HG03558 (cell line): ENCODE measurements around the gene LDLRAP1.

Experiments used
- ATAC-seq: cut with Tn5 transposase; IDR thresholded peaks from one replicate; pipeline ENCODE4 v1.9.1; 2021; ENCODE audit warnings: moderate number of reproducible peaks; ENCODE audit not compliant: unreplicated experiment; ENCODE audit errors: extremely low read depth

The LDLRAP1 gene

DNA sequence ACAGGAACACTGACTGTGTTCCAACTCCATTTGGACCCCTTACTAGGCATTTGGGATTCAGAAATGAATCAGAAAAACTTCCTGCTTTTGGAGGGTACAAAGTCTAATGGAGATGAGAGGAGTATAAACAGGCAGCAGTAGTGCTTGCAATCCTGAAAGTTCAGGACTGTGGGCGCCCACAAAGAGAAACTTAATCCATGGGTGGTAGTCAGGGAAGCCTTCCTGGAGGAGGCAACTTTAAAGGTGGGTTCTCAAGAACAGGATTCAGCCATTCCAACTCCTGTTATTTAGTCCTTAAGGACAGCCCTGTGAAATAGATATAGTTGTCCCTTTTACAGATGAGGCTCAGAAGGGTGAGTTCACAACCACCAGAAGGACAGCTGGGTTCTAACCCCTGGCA is 2.0 kb upstream of the LDLRAP1 start:
- ATAC-seq: no peak

DNA sequence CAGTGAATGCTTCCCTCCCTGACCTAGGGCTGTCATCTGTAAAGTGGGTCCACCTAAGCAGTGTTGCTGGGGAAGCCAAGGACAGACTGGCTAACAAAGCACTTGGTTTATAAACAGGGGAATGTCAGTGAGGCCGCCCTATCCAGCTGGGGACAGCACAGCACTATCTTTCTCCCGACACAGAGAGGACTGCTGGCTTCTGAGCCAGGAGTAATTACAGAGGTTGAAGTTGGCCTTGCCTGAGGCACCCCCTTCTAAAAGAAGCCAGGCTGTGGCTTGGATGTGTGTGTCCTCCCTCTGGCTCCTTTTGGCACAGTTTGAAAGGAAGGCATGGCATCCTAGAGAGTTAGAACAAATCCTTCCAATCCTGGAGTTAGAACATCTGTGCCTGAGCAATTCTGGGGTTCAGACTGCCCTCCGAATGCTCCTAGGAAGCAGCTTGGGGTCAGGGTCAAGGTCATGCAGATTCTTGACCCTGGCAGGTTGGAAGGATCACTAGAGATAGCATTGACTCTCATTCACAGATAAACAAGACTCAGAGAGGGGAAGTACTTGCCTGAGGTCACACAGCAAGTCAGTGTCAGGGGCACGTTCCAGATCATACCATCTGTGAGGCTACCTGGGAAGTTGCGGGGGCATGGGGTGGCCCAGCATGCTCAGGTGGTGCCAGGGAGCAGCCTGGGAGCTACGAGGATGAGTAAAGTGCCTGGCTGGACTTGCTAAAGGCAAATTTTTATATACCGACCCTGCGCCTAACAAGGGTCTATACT is 1.3 kb upstream of the LDLRAP1 start:
- ATAC-seq: no peak

DNA sequence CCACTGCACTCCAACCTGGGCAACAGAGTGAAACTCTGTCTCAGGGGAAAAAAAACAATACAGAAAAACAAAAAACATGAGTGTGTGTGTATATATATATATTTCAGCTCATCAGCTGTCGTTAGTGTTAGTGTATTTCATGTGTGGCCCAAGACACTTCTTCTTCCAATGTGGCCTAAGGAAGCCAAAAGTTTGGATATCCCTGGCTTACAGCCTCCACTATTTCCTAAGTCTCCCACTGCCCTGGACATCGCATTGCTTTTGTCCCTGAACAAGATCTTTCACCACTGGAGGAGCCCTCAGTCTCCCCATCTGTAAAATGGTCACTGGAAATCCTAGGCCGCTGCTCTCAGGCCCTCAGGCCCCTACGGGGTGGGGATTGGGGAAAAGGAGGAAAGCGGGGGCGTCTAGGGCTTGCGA is 391 bp upstream of the LDLRAP1 start:
- ATAC-seq: no peak

DNA sequence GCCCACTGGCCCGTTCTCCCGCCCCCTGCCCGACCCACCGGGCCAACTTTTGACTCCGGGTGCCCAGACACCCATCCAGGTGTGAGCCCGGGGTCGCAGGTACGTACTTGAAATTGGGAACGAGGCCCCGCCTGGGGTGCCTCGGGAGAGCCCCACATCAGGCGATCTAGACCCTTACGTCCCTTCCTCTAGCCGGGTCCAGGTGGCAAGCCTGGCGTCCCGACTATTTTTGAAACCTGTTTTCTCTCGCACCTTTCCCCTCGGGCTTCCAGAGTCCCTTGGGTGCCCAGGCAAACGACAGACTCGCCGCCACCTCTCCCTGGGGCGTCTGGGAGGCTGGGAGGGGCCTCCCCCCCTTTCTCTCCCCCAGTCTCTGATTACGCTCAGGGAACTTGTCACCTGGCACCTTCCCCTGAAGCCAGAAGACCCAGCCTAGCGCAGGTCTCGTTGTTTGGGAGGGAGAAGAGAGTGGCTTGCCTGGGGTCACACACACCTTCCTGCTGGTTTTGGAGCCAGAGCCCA is 898 bp downstream of the LDLRAP1 start:
- no peak for ATAC-seq

DNA sequence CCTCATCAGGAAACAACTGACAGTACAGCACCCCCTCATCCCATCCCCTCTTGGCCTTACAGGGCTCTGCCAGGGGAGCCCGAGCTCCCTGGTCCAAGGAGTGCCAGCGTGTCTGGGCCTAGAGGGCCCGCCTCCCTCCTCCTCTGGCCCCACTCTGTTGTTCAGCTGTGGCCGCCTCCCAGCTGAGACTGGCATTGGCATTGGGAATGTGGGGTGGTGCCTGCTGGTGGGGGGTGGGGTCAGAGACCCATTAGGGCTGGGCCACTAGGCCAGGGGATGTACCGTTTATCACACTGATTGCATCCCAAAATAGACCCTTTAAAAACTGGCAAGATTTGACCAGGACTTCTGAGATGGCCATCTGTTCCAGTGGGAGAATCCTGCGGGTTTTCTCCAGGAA is 1.4 kb downstream of the LDLRAP1 start:
- ATAC-seq: no peak

DNA sequence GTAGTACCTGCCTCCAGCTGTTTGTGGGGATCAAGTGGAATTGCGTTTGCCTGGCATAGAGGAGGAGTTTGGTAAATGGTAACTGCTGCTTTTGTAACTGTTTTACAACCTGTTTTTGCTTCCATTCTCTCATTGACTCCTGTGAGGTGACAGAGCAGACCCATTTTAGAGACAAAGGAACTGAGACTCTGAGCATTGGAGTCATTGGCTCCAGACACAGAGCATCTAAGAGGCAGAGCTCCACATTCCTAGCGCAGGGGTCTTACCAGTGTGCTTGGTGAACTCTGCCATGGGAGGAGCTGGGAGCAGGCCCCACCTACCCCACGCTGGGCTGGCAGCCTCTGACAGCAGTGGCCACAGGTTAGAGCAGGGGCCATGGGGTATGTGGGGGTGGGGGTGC is 2.4 kb downstream of the LDLRAP1 start:
- no peak for ATAC-seq

DNA sequence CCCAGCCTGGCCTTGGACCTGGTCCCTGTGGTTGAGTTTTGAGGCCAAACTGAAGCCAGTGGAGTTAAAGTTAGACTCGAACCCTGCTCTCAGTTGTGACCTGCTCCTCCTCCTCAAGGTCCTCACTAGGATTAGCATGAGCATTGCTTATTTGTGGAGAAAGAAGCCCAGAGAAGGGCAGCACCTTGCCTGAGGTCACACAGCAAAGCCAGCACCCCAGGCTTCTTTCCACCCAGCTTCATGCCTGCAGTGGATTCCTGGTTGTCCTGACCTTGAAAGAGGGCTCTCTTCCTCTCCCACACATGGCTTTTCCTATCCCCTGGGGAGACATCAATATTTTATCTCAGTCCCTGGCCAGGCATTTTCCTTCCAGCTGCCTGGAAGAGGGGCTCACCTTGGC is 2.8 kb downstream of the LDLRAP1 start:
- no peak for ATAC-seq

DNA sequence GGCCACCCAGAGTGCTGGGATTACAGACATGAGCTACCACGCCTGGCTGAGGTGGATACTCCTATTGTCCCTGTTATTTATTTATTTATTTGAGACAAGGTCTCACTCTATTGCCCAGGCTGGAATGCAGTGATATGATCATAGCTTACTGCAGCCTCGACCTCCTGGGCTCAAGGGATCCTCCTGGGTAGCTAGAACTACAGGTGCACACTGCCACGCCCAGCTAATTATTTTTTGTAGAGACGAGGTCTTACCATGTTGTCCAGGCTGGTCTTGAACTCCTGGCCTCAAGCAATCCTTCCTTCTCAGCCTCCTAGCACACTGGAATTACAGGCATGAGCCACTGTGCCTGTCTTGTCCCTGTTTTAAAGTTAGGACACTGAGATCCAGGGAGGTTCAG is 5.2 kb downstream of the LDLRAP1 start:
- ATAC-seq: no peak

DNA sequence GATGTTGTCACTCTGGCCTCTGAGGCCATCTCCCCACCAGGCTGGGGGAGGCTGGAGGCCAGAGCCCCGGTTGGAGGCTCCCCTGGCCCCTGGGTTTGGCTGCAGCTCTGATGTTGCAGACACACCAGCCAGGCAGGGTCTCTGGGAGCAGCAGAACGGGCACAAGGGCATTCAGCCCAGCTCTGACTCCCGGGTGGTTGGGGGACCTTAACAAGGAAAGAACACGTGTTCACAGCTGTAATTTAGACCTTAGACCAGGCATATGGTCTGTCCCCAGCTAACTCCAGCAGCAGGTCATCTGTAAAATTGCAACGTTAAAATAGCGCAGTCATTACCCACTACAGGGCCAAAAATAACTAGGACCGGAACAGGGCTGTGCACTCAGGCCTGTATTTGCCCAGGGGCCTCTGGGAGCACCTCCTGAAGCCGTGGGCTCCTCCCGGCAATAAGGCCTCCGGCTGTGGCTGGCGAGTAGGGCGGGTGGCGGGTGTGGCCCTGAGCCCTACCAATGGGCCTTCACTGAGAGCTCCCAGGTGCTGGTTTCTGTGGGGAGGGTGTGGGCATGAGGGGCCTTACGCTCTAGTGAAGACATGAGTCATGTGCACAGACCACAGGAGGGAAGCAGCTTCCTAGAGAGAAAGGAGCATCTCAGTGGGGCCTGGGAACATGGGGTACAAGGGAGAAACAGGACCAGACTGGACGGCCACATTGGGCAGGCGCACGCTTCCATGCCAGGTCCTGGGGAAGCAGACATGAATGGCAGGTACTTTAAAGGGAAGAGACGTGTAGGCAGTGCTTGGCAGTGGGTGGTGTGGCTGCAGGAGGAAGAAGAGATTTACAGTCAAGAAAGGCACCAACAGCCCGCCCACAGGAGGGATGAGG is 6.1 kb downstream of the LDLRAP1 start:
- ATAC-seq: peak; percentile 55

DNA sequence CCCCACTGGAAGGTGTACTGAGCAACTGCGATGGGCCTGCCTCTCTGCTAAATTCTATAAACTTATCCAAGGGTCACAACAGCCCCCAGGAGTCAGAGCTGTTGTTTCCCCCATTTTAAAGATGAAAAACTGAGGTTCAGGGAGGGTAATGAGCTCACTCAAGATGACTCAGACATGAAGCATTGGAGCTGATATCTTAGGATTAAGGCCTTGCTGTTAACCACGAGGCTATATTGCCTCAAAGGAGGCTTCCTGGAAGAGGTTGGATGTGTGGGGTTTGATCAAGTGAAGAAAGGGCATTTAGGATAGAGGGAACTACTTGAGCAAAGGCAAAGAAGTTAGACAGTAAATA is 6.7 kb downstream of the LDLRAP1 start:
- ATAC-seq: no peak

DNA sequence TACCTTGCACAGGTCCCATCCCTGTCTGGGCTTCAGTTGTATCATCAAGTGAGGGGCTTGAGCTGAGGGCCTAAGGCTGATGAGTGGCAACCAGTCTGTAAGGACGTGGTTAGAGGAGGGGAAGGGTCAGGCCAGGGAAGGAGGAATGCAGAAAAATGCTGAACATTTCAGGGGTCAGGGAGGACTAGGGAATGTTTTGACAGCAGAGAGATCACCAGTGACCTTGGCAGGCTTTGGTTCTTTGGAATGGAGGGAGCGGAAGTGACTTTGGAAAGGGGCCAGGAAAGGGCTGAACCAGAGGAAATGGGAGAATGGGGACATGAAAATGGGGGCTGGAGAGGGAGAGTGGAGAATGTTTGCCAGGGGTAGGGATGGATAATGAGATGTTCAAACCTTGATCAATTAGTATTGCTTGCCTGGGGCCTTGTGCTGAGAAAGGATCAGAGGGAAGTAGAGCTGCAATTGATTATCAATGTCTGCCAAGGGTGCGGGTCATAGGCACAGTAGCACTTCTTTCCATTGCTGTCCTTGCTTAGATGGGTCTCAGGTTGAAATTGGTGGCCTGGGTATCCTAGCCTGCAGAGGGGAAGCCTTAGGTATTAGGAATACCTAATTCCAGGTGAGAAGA is 7.4 kb downstream of the LDLRAP1 start:
- no peak for ATAC-seq

DNA sequence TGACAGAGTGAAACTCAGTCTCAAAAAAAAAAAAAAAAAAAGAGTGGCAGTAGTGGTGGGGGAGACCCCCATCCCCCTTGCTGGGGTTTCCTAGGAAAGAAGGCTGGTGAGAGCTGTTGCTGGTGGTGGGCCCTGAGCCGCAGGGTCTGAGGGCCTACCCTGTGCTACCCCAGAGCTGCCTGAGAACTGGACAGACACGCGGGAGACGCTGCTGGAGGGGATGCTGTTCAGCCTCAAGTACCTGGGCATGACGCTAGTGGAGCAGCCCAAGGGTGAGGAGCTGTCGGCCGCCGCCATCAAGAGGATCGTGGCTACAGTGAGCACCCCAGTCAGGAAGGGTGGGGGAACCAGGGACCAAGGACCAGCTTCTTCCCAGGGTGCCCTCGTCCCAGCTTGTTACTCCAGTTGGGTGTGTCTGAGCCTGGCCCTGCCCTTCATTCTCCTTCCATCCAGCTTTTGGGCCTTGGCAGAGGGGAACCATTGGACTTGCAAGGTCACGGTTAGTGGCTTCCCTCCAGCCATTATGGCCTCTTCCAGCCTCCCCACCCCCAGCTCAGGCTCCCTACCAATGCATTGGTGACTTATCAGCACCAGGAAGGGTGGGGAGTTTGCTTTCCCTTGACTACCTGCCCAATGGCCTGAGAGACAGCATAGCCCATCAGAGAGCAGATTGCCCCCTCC is 10.5 kb downstream of the LDLRAP1 start:
- no peak for ATAC-seq

DNA sequence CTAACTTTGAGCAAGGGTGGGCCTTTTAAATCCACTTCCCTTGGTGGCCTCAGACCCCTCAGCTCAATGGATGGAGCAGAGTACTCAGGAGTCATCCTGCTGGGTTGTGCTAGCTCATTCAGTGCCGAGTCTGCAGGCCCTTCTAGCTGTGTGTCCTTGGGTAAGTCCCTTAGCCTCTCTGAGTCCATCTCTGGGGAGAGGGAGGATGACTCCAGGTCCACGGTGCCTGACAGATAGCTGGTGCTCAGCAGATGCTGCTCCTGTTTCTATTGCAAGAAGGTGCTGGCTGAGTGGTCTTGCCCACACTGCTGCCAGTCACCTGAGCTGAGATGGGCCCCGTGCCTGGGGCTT is 11.0 kb downstream of the LDLRAP1 start:
- ATAC-seq: no peak

DNA sequence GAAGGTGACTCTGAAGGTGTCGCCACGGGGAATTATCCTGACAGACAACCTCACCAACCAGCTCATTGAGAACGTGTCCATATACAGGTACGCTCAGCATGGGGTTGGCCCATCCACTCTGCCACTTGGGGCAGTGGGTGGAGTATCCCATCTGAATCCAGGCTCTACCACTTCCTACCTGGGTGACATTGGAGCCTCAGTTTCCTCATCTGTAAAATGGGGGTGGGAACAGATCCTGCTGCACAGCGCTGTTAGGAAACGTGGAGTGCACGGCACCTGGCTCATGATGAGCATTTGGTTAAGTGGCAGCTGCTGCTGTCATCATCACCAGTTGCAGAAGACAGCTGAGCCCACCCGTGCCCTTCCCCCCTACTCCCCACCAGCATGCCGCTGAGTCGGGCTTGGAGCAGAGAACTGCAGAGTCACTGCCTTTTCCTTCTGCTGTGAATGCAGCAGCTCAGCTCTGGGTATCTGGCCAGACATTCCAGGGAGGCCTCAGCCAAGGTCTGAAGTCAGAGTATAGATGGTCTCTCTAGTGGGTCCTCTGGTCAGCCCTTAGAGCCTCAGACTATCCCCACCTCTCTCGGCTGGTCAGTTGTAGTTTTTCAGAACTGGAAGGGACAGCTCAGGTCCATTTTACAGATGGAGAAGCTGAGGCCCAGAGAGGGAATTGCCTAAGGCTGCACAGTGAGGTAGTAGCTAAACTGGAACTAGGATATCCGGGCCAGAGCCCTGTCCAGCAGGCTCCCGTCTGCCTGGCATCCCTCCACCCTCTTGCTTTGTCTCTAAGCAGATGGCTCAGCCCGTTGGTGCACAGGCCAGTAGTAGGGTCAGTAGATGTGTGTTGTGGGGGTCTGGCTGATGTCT is 11.7 kb downstream of the LDLRAP1 start:
- ATAC-seq: no peak

DNA sequence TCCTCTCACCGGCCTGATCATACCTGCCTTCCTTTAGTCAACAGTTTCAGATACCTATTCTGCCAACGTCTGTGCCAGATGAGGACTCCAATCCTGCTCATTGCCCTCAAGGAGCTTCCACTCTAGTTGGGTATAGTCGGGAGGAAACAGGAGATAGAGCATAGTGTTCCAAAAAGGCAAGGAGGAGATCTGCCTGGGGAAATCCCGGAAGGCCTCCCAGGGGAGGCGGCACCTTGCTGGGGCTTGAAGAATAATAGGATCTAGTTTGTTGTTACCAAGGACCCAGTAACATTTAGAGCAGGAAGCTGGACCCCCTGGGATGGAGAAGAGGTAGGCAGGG is 12.3 kb downstream of the LDLRAP1 start:
- no peak for ATAC-seq

DNA sequence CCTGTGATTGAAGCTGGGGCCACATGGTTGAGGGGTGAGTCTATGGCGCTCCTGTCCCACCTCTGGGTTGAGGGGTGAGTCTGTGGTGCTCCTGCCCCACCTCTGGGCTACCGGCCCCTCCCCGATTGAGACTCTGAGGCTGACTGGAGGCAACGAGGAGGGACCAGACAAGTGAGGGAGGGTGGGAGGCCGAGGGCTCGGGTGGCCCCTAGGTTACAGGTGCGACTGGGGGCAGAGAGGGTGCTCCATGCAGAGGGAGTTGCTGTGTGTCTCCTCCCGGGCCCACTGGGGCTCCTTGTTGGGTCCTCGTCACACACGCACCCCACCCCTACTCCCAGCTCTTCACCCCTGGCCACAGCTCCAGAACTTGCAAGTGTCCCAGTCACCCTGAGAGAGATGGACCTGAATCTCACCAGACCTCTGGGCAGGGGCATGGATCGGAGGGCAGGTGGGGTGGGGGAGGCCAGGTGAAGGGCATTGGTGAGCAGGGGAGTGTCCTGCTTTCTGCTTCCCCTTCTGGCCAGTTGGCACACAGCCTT is 12.8 kb downstream of the LDLRAP1 start:
- ATAC-seq: no peak

DNA sequence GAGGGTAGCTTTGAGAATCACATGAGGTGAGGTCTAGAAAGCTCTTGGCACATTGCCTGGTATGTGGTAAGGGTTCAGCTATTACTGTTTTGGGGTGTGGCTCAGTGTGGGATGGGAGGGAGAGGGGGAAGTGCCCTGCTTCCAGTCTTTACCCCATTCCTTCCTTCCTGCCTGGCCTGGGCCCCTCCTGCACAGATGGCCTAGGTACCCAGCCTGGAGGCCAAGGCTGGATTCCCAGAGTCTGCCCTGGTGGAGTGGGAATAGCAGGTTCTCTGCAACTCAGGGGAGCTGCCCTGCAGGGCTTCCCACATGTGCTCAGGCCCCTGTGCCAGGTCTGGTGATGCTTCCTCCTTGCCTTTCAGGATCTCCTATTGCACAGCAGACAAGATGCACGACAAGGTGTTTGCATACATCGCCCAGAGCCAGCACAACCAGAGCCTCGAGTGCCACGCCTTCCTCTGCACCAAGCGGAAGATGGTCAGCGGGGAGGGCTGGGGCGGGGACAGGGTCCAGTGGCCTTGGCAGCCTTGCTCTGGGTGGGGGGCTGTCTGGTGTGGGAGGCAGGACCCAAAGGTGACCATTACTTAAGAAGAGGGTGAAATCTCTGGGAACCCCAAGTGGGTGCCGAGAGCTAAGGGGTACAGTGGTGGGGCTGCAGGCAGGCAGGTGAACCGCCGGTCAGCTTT is 13.5 kb downstream of the LDLRAP1 start:
- no peak for ATAC-seq

DNA sequence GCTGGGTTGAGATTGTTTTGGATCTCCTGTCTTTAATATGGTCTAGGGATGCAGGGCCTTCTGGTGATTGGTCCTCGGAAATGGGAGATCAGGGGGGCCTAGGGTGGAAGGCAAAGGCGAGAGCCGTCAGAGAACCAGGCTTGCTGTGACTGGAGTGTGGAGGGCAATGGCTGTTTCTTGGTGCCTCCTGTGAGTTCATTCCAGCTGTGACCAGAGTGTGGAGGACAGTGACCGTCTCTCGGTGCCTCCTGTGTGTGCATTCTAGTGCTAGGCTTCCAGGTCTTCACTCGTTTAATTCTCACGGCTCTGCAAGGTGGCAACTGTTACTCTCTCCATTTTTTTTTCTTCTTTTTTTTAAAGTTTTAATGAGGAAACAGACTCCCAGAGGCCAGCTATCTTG is 14.1 kb downstream of the LDLRAP1 start:
- ATAC-seq: no peak

DNA sequence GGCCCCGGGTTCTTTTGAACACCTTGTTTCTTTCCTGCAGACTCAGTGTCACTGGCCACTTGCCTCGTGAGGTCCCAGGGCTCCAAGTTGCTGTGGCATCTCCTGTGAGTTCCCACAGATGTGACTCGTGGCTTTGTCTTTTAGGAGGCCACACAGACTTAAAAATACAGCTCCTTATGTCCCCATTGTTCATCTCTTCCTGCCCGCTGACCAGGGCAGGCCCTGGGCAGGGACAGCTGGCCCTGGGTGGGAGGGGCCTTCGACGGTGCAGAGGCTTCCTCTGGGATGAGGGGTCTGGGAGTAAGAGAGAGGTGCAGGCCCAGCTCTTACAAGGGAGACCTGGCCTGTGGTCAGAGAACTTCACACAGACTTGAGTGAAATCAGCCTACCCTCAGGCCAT is 15.6 kb downstream of the LDLRAP1 start:
- ATAC-seq: no peak
